Choroid plexus epithelial cell (primary cell): ENCODE measurements around the gene RALGAPA2.
A peak's percentile ranks its signal among the peaks of the same experiment; 100 is the strongest.

Source experiments
- DNase-seq: peaks from one replicate; pipeline ENCODE4 v3.0.0-alpha.2; 2010; ENCODE audit warnings: low read depth
- H3K4me3 ChIP-seq: 2 replicates; pipeline ENCODE4 v1.5.1; 2011; ENCODE audit warnings: low read depth, mild to moderate bottlenecking, control low read depth, low read length, moderate library complexity
- TF ChIP-seq, protein P1 (sequence below): conservative IDR thresholded peaks from 2 replicates; pipeline ENCODE4 v1.5.1; 2011; ENCODE audit warnings: low read depth, mild to moderate bottlenecking, control low read depth, inconsistent platforms, low read length, moderate library complexity

The RALGAPA2 gene

DNA sequence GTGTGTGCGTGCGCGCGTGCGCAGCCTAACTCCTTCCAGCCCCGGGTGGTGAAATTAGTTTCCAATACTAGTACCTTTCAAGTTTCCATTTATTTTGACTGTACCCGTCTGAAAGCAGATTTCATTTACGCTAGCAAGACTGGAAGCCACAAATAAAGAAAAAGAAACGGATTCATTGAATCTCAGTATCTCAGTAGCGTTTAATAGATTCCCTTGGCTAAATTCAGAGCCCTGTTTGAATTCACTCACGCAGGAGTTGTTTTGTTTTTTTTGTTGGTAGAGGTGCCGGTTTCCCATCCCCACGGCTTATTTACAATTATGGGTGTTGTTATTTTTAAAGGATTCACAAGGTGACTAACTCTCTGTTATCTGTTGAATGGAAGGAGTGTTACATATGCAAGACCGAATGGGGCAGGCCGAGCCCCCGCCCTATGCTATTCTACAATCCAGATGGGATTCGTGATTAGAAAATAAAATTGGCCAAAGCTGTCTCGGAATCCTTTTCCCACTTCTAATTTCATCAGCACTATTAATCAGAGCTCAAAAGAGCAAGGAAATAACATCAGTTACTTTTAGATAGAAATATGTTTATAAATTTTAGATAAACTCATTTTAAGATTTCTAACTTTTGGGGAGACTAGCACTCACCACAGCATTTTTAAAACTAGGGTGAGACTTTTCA lies 346.8 kb downstream of the RALGAPA2 start:
- H3K4me3 ChIP-seq = no peak overlapping the region
- no peak for DNase-seq
- TF ChIP-seq, protein P1, sequence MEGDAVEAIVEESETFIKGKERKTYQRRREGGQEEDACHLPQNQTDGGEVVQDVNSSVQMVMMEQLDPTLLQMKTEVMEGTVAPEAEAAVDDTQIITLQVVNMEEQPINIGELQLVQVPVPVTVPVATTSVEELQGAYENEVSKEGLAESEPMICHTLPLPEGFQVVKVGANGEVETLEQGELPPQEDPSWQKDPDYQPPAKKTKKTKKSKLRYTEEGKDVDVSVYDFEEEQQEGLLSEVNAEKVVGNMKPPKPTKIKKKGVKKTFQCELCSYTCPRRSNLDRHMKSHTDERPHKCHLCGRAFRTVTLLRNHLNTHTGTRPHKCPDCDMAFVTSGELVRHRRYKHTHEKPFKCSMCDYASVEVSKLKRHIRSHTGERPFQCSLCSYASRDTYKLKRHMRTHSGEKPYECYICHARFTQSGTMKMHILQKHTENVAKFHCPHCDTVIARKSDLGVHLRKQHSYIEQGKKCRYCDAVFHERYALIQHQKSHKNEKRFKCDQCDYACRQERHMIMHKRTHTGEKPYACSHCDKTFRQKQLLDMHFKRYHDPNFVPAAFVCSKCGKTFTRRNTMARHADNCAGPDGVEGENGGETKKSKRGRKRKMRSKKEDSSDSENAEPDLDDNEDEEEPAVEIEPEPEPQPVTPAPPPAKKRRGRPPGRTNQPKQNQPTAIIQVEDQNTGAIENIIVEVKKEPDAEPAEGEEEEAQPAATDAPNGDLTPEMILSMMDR = no peak

DNA sequence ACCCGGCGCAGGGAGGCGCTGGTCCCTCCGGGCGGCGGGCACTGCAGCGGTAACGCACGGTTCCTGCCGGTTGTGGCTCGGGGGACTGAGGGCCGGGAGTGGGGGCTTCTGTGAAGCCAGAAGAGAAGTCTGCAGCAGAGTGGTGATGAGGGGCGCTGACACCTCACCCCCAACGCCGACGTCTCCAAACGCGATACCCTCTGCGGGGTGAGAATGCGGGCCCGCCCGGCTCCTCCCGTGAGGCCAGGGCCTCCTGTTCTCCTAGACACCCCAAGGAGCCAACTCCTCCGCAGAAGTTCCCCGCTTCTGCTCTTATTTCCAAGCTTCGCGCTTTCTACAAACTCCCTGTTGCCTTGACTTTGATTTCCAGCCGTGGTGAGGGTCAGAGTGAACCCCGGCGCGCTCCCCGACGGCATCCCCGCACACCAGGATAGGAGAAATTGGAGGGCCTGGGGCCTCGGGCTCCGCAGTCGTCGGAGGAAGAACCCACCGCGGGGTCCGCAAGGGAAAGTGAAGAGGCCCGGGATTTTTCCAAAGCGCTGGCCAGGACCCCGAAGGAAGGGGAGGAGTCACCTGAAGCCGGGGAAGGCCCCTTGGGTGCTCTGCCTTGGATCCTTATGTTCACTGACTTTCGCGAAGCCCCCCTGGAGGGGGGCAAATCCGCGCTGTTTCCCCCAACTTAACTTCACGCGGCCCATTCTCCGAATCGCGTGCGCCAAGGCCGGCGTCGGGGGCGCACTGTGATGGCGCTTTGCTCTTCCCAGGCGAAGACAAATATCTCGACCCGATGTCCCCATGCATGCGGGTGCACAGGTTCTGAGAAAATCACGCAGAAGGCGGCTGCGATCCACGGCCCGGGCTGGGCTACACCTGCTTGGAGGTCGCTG lies 347.6 kb downstream of the RALGAPA2 start:
- DNase-seq = no peak
- H3K4me3 ChIP-seq = no peak overlapping the region
- TF ChIP-seq, protein P1 = no peak

DNA sequence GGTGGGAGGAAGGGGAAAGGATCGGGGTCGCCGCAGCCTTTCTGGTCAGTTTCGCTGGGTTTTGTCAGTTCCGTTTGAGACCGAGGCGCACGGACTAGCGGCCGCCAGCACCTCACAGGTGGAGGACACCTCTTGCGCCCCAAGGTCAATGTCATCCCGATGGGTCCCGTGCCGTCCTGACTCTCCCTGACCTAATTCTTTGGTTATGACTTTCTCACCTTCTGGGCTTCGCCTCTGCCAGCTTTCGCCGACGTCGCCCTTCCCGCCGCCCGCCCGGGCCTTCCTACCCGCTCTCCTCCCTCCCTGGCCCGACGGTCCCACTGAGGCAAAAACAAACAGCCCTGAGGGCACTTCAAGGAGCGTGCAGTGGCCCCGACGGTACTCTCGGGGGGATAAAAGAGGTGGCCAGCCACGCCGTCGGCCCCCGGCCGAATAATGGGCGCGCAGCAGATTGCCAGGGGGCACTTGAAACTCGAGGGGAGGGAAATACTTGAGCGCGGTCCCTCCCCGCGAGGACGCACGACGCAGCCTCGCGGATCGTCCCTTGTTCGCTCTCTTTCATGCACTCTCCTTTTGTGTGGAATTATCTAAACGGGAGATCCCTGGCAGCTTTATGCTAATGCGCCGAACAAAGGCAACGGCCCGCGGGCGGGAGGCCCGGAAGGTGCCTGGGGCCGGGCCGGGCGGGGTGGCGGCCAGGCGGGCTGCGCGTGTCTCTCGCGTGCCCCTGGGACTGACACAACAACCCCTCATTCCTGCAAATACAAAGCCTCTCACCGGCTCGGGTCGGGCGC lies 348.4 kb downstream of the RALGAPA2 start:
- no peak for DNase-seq
- H3K4me3 ChIP-seq = no peak overlapping the region

DNA sequence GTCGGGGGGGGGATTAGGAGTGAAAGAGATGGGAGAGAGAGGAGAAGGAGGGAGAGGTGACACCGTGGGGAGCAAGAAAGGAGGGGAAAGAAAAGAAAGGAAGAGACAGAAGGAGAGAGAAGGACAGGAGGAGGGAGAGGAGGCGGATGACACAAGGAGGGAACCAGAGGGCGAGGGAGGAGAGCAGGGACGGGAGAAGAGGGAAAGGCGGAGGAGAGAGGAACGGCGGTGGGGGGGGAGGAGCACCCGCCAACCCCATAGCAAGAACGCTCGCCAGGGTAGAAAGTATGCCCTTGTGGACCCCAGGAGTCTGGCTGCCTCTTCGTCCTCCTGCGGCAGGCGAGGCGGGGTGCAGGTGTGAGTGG lies 349.0 kb downstream of the RALGAPA2 start:
- no peak for DNase-seq
- TF ChIP-seq, protein P1 = no peak
- no peak overlapping the region for H3K4me3 ChIP-seq

More for the DNA sequence above, 348.4 kb downstream of the RALGAPA2 start:
- TF ChIP-seq, protein P1 = no peak

DNA sequence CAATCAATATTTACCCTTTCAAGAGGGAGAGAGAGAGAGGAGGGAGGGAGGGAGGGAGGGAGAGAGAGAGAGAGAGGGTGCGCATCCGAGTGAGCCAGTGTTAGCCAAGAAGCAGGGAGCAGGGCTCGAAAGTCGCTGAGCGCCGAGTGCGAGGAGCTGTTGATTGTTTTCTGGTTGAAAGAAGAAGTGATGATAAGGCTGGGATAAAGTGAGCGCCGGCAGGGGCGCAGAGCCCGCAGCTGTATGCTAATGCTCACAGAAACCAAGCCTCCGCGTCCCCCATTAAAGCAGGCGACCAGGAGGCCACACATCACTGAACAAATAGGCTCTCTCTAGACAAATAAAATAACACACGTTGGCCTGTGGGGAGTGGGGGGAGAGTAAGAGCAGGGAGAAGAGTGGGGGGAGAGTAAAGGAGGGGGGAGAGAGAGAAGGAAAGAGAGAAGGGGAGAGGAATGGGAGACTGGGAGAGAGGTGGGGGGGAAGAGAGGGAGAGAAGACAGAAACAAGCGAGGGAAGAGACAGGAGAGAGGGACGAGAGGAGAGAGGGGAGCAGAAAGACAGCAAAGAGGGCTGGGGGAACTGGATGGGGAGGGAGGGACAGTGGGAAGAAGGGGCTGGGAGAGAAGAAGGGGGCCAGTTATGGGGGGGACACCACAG lies 349.5 kb downstream of the RALGAPA2 start:
- H3K4me3 ChIP-seq = no peak overlapping the region
- TF ChIP-seq, protein P1 = no peak
- DNase-seq = no peak

DNA sequence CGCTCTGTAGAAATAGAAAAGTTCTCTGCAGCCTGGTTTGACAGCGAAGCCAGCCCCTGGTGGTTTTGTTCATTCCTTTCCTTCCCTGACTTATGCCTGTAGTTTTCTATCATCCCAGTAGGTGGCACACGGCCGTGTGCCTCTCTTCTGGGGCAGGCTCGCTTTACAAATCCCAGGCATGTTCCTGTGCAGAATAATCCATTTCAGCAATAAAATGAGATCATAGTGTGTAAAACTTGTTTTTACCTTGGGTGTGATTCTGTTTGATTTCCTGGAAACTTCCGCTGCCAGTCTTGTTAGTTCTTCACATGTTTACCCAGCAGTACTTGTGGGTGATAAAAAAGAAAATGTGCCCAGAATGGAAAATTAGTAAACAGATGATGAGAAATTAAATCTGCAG lies 352.0 kb downstream of the RALGAPA2 start:
- no peak overlapping the region for H3K4me3 ChIP-seq
- TF ChIP-seq, protein P1 = peak; percentile 95
- peak; percentile 85 for DNase-seq
